CD4-positive, alpha-beta T cell treated with Interleukin-17A for 4 hours (primary cell): ENCODE data around the gene GCN1.
A peak's percentile ranks its signal among the peaks of the same experiment; 100 is the strongest.
"Not testable (repeated sequence)": the region's sequence is repeated elsewhere in the genome, so short reads cannot be mapped to it uniquely, and the experiment has no call there.

ENCODE experiments used
- DNase-seq: peaks from one replicate; pipeline ENCODE4 v3.0.0-alpha.2; 2020; ENCODE audit warnings: mixed read lengths

The GCN1 gene

GRCh38 chr12:120194534-120195395 lies at the start of gene GCN1:
Gene GCN1, minus strand, starts transcription at chr12:120194715. Its CDS starts 18 bp downstream, at chr12:120194697.
- DNase-seq = peak; percentile 88

GRCh38 chr12:120242971-120243699 lies 48.6 kb upstream of the GCN1 start:
- DNase-seq = no peak

- DNase-seq = no peak
Observed at GRCh38 chr12:120242275-120242799, 47.8 kb upstream of the GCN1 start.

GRCh38 chr12:120241561-120242274 lies 47.2 kb upstream of the GCN1 start:
- DNase-seq = no peak

- DNase-seq = no peak
Observed at GRCh38 chr12:120240495-120240833, 45.9 kb upstream of the GCN1 start.

- DNase-seq = no peak
Observed at GRCh38 chr12:120239776-120240494, 45.4 kb upstream of the GCN1 start.

- DNase-seq = no peak
Observed at GRCh38 chr12:120238839-120239445, 44.4 kb upstream of the GCN1 start.

- no peak for DNase-seq
Observed at GRCh38 chr12:120238217-120238616, 43.7 kb upstream of the GCN1 start.

- DNase-seq = no peak
Observed at GRCh38 chr12:120237360-120238171, 43.1 kb upstream of the GCN1 start.

GRCh38 chr12:120236809-120237208 lies 42.3 kb upstream of the GCN1 start:
- DNase-seq = not testable (repeated sequence)

- peak; percentile 38 for DNase-seq
Observed at GRCh38 chr12:120235369-120236323, 41.1 kb upstream of the GCN1 start.

GRCh38 chr12:120234643-120235368 lies 40.3 kb upstream of the GCN1 start:
- no peak for DNase-seq

GRCh38 chr12:120231316-120232011 lies 36.9 kb upstream of the GCN1 start:
- peak; percentile 87 for DNase-seq

- no peak for DNase-seq
Observed at GRCh38 chr12:120230974-120231315, 36.4 kb upstream of the GCN1 start.

GRCh38 chr12:120230326-120230973 lies 35.9 kb upstream of the GCN1 start:
- no peak for DNase-seq

GRCh38 chr12:120229487-120230325 lies 35.2 kb upstream of the GCN1 start:
- no peak for DNase-seq

GRCh38 chr12:120229071-120229486 lies 34.6 kb upstream of the GCN1 start:
- DNase-seq = no peak
